Trophoblast cell (in vitro differentiated cells and primary cell): ENCODE measurements around the gene TOX2.

Source experiments
- DNase-seq, 2 donors: peaks; one replicate each; pipeline ENCODE4 v3.0.0-alpha.2; 2016
- H2AFZ ChIP-seq: 2 replicates; pipeline ENCODE4 v1.6.1; 2013; ENCODE audit warnings: low read length, moderate library complexity, mild to moderate bottlenecking; ENCODE audit not compliant: insufficient read depth, poor library complexity
- H2AK5ac ChIP-seq: 2 replicates; pipeline ENCODE4 v1.6.1; 2013; ENCODE audit warnings: mild to moderate bottlenecking, low read length
- H2BK120ac ChIP-seq: 2 replicates; pipeline ENCODE4 v1.6.1; 2013; ENCODE audit warnings: low read length, mild to moderate bottlenecking, moderate library complexity; ENCODE audit not compliant: insufficient read depth, poor library complexity
- H2BK12ac ChIP-seq: 2 replicates; pipeline ENCODE4 v1.6.1; 2013; ENCODE audit warnings: mild to moderate bottlenecking, low read length, moderate library complexity
- H2BK5ac ChIP-seq: 2 replicates; pipeline ENCODE4 v1.6.1; 2013; ENCODE audit warnings: low read length, low read depth, moderate library complexity, mild to moderate bottlenecking; ENCODE audit not compliant: poor library complexity
- H3K14ac ChIP-seq: 2 replicates; pipeline ENCODE4 v1.6.1; 2013; ENCODE audit warnings: mild to moderate bottlenecking, low read length
- H3K18ac ChIP-seq: 2 replicates; pipeline ENCODE4 v1.6.1; 2013; ENCODE audit warnings: mild to moderate bottlenecking, low read length
- H3K23ac ChIP-seq: 2 replicates; pipeline ENCODE4 v1.6.1; 2013; ENCODE audit warnings: low read length
- H3K27ac ChIP-seq: 2 replicates; pipeline ENCODE4 v1.5.1; 2013; ENCODE audit warnings: low read depth, mild to moderate bottlenecking, inconsistent platforms, low read length, moderate library complexity
- H3K27me3 ChIP-seq: 2 replicates; pipeline ENCODE4 v1.6.1; 2013; ENCODE audit warnings: inconsistent platforms, mild to moderate bottlenecking, low read length, moderate library complexity; ENCODE audit not compliant: insufficient read depth
- H3K36me3 ChIP-seq, 2 experiments: 1 replicate in 1 of 2; 2 replicates in 1 of 2; pipeline ENCODE4 v1.6.1; 2013; ENCODE audit warnings: low read length in 2 of 2, mild to moderate bottlenecking in 2 of 2, moderate library complexity in 1 of 2; ENCODE audit not compliant: insufficient read depth in 2 of 2, control insufficient read depth in 1 of 2
- H3K4ac ChIP-seq: 2 replicates; pipeline ENCODE4 v1.6.1; 2013; ENCODE audit warnings: low read depth, mild to moderate bottlenecking, low read length, moderate library complexity
- H3K4me1 ChIP-seq, 2 experiments: 1 replicate in 1 of 2; 2 replicates in 1 of 2; pipeline ENCODE4 v1.6.1; 2013; ENCODE audit warnings: low read length in 2 of 2, mild to moderate bottlenecking in 2 of 2, moderate library complexity in 1 of 2; ENCODE audit not compliant: insufficient read depth in 2 of 2, control insufficient read depth in 1 of 2
- H3K4me2 ChIP-seq: 2 replicates; pipeline ENCODE4 v1.6.1; 2013; ENCODE audit warnings: inconsistent platforms, mild to moderate bottlenecking, low read length, moderate library complexity
- H3K4me3 ChIP-seq: 2 replicates; pipeline ENCODE4 v1.5.1; 2013; ENCODE audit warnings: mild to moderate bottlenecking, low read depth, low read length, inconsistent platforms
- H3K79me1 ChIP-seq: one replicate; pipeline ENCODE4 v1.6.1; 2013; ENCODE audit warnings: low read length
- H3K79me2 ChIP-seq: 2 replicates; pipeline ENCODE4 v1.6.1; 2013; ENCODE audit warnings: low read length, mild to moderate bottlenecking; ENCODE audit not compliant: control insufficient read depth, insufficient read depth, poor library complexity
- H3K9ac ChIP-seq: 2 replicates; pipeline ENCODE4 v1.6.1; 2013; ENCODE audit warnings: mild to moderate bottlenecking, low read length
- H3K9me3 ChIP-seq: 2 replicates; pipeline ENCODE4 v1.6.1; 2013; ENCODE audit warnings: low read depth, mild to moderate bottlenecking, control low read depth, inconsistent platforms, low read length; ENCODE audit not compliant: insufficient read depth
- H4K12ac ChIP-seq: 2 replicates; pipeline ENCODE4 v1.6.1; 2013; ENCODE audit warnings: low read depth, mild to moderate bottlenecking, low read length, moderate library complexity
- H4K8ac ChIP-seq: 2 replicates; pipeline ENCODE4 v1.6.1; 2013; ENCODE audit warnings: low read depth, mild to moderate bottlenecking, low read length, moderate library complexity
- H4K91ac ChIP-seq: one replicate; pipeline ENCODE4 v1.6.1; 2013; ENCODE audit warnings: low read depth, mild to moderate bottlenecking, low read length, moderate library complexity
- WGBS: extraction: QIAGEN DNeasy Blood & Tissue Kit; methylation state at CpG from one replicate; pipeline ENCODE4 v1.1.7; 2013; ENCODE audit warnings: missing lambda C conversion rate; ENCODE audit not compliant: insufficient read length, insufficient coverage; ENCODE audit errors: extremely low coverage; 5-methylcytosine and 5-hydroxymethylcytosine counted together

TOX2 gene

GRCh38 chr20:44029848-44030230 lies 115.2 kb downstream of the TOX2 start:
- H4K91ac ChIP-seq, result no peak overlapping the region
- no peak overlapping the region for H3K27ac ChIP-seq
- H3K79me1 ChIP-seq, result no peaks in the 10 kb centered on the region
- no peaks in the 10 kb centered on the region for H3K4me1 ChIP-seq
- no peak overlapping the region for H3K4ac ChIP-seq
- H4K8ac ChIP-seq, result no peak overlapping the region
- H3K4me3 ChIP-seq, result no peak overlapping the region
- no peaks in the 10 kb centered on the region for H3K36me3 ChIP-seq
- H3K14ac ChIP-seq, result no peak overlapping the region
- H3K4me2 ChIP-seq, result no peak overlapping the region
- no peak overlapping the region for H3K23ac ChIP-seq
- no peak overlapping the region for H2BK5ac ChIP-seq
- H2BK120ac ChIP-seq, result no peak overlapping the region
- H2AFZ ChIP-seq, result no peak overlapping the region
- no peak for DNase-seq
- H2AK5ac ChIP-seq, result no peak overlapping the region
- H4K12ac ChIP-seq, result no peak overlapping the region
- no peak overlapping the region for H3K9ac ChIP-seq
- WGBS, result no CpG with 5 or more reads among the region's 4 CpGs
- H3K18ac ChIP-seq, result no peak overlapping the region
- H2BK12ac ChIP-seq, result no peak overlapping the region
- no peaks in the 10 kb centered on the region for H3K27me3 ChIP-seq
- no peaks in the 10 kb centered on the region for H3K79me2 ChIP-seq
- no peaks in the 10 kb centered on the region for H3K9me3 ChIP-seq

GRCh38 chr20:44030394-44030793 lies 115.7 kb downstream of the TOX2 start:
- Histone ChIP-seq H3K79me2 (no peaks in the 10 kb centered on the region), H2BK12ac (no peak overlapping the region), H3K79me1 (no peaks in the 10 kb centered on the region), H3K36me3 (no peaks in the 10 kb centered on the region), H3K4me2 (no peak overlapping the region), H3K27ac (no peak overlapping the region), H3K4me3 (no peak overlapping the region), H2BK120ac (no peak overlapping the region), H3K23ac (no peak overlapping the region), H3K18ac (no peak overlapping the region), H2AFZ (no peak overlapping the region), H2BK5ac (no peak overlapping the region), H2AK5ac (no peak overlapping the region), H3K27me3 (no peaks in the 10 kb centered on the region), H3K14ac (no peak overlapping the region), H4K8ac (no peak overlapping the region), H4K12ac (no peak overlapping the region), H3K9me3 (no peaks in the 10 kb centered on the region), H4K91ac (no peak overlapping the region), H3K4ac (no peak overlapping the region), H3K9ac (no peak overlapping the region), H3K4me1 (no peaks in the 10 kb centered on the region)
- WGBS, result no CpG with 5 or more reads among the region's 2 CpGs
- DNase-seq, result no peak

GRCh38 chr20:44031001-44031574 lies 116.4 kb downstream of the TOX2 start:
- Histone ChIP-seq H3K4me3 (no peak overlapping the region), H3K36me3 (no peaks in the 10 kb centered on the region), H3K27me3 (no peaks in the 10 kb centered on the region), H4K8ac (no peak overlapping the region), H4K91ac (no peak overlapping the region), H3K23ac (no peak overlapping the region), H2BK12ac (no peak overlapping the region), H2AFZ (no peak overlapping the region), H3K4me1 (no peaks in the 10 kb centered on the region), H3K27ac (no peak overlapping the region), H2BK5ac (no peak overlapping the region), H2AK5ac (no peak overlapping the region), H3K14ac (no peak overlapping the region), H3K9ac (no peak overlapping the region), H3K79me1 (no peaks in the 10 kb centered on the region), H3K4ac (no peak overlapping the region), H3K79me2 (no peaks in the 10 kb centered on the region), H3K18ac (no peak overlapping the region), H4K12ac (no peak overlapping the region), H3K9me3 (peaks cover under 1% of the 10 kb centered on the region), H3K4me2 (no peak overlapping the region), H2BK120ac (no peak overlapping the region)
- no peak for DNase-seq
- no CpG with 5 or more reads among the region's 14 CpGs for WGBS

GRCh38 chr20:44031781-44032582 lies 117.3 kb downstream of the TOX2 start:
- H3K27me3 ChIP-seq, result no peaks in the 10 kb centered on the region
- H2AFZ ChIP-seq, result no peak overlapping the region
- no peak overlapping the region for H4K8ac ChIP-seq
- H2BK12ac ChIP-seq, result no peak overlapping the region
- H4K12ac ChIP-seq, result no peak overlapping the region
- no peaks in the 10 kb centered on the region for H3K79me2 ChIP-seq
- no peak overlapping the region for H2BK120ac ChIP-seq
- no peak overlapping the region for H3K18ac ChIP-seq
- H3K23ac ChIP-seq, result no peak overlapping the region
- H3K79me1 ChIP-seq, result no peaks in the 10 kb centered on the region
- no CpG with 5 or more reads among the region's 12 CpGs for WGBS
- DNase-seq, result no peak
- H3K4me3 ChIP-seq, result no peak overlapping the region
- H3K9me3 ChIP-seq, result peaks cover 2% of the 10 kb centered on the region
- no peak overlapping the region for H3K27ac ChIP-seq
- H2BK5ac ChIP-seq, result no peak overlapping the region
- no peak overlapping the region for H3K14ac ChIP-seq
- no peaks in the 10 kb centered on the region for H3K4me1 ChIP-seq
- H3K9ac ChIP-seq, result no peak overlapping the region
- H3K36me3 ChIP-seq, result no peaks in the 10 kb centered on the region
- no peak overlapping the region for H3K4me2 ChIP-seq
- H2AK5ac ChIP-seq, result no peak overlapping the region
- no peak overlapping the region for H4K91ac ChIP-seq
- H3K4ac ChIP-seq, result no peak overlapping the region
